Effector CD8-positive, alpha-beta T cell (primary cell): ENCODE measurements around the gene INTS7.
"Not testable (repeated sequence)": the region's sequence is repeated elsewhere in the genome, so short reads cannot be mapped to it uniquely, and the experiment has no call there.

Source experiments
- DNase-seq: peaks from one replicate; lab custom pipeline; 2025; lab: John Stamatoyannopoulos, UW

INTS7 gene

DNA sequence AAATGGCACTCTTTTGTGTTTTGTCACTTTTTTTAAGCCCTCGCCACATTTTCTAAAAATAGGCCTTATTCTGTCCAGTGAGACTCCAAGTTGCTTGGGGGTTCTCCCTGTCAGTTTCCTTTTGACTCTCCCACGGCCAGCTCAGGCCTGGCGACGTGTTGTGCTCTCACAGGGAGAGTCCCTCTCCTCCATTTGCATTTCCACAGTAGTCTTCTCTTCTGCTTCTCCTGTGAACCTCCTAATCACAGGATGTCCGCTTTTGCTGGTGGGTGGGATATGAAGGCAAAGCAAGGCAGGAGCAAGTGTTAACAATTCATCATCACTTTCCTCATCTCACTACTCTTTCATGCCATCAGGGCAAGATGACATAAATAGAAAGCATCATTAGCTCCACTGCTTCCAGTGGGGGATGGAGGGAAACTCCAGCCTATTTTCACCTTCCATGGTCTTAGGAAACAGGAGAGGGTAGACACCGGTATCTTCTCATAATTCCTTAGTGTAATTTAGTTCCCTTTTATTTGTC lies 99.8 kb downstream of the INTS7 start:
- DNase-seq, result no peak

DNA sequence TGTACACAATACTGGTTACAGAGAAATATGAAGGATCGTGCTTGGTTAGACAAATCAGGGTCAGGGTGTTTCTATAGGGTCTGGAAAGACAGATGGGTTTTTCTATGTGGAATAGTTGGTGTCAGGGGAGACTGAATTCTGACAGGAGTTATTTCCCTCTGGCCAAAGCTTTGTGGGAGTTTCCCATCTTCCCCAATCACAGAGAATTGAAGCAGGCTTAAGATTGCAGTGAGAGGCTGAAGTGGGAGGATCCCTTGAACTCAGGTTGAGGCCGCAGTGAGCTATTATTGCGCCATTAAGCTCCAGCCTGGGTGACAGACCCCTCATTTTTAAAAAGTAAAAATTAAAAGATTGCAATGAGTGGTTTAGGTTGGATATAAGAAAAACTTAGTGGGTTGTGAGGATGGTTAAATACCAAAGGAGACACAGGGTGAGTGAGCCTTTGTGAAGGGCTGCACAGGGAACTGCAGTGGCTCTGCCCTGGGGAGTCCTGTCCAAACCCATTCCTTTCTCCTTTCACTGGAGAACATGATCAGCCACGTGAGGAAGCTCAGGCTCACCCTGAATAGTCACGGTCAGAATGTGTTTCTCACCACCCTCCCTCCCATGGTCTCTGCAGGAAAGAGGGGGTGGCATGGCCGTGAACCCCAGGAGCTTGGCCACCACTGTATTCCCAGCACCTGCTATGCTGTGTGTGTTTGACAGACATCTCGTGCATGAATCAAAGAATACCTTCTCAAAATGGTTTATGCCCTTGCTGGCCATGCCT lies 101.2 kb downstream of the INTS7 start:
- no peak for DNase-seq

DNA sequence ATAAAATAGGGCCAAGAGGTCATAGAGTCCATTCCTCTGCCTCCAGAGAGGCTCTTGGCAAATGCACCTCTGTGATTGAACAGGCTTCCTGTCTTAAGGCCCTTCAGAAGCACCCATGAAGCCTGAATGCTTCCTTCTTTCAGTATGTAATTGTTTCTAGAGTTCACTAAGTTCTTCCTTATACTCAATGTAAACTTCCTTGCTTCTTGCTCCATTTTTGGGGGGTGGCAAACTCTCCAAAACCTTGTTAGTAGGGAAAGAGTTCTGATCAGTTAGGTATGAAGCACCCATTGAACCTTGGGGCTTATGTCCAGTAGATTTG lies 102.5 kb downstream of the INTS7 start:
- DNase-seq, result no peak

DNA sequence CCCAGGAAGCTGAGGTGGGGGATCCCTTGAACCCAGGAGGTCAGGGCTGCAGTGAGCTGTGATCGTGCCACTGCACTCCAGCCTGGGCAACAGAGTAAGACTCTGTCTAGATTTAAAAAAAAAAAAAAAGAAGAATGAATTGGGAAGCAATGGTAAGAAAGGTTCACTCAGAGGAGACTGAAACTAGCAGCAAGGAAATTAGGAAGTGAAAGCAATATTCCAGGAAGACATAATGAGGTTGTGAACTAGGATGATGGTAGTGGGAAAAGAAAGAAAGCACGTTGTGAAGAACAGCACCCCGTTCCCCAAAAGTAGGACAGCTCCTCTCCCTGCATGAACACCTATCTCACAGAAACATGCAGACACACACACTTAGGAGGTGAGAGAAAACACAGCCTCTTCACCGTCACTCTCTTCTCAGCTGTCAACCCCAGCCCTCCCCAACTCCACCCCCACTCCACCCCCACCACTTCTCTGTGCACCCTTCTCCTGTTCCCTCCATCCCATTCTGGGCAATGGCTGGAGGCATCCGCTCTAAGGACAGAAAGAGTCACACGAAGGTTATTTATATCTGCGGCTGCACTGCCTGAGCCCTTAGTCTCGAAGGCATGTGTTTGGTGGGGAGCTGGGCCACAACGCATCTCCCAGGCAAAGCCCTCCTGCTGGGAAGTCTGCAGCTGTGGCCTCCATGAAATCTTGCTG lies 103.0 kb downstream of the INTS7 start:
- no peak for DNase-seq

DNA sequence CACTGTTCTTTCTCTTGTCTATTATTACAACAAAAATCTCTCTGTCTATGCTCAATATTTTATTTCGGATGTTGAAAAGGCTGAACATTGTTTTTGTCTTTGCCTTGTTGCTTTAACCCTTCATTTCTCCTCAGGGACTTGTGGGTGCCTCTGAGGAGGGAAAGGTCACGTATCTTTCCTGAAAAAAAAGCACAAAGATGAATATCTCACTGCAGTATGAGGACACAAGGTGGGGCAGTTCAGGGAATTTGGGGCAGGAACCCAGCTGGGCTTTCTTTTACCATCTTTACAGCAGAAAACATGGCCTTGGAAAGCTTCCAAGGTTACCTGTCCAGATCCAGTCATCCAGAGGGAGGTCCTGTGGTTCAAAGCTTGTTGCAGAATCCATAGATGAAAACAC lies 105.7 kb downstream of the INTS7 start:
- DNase-seq, result no peak

DNA sequence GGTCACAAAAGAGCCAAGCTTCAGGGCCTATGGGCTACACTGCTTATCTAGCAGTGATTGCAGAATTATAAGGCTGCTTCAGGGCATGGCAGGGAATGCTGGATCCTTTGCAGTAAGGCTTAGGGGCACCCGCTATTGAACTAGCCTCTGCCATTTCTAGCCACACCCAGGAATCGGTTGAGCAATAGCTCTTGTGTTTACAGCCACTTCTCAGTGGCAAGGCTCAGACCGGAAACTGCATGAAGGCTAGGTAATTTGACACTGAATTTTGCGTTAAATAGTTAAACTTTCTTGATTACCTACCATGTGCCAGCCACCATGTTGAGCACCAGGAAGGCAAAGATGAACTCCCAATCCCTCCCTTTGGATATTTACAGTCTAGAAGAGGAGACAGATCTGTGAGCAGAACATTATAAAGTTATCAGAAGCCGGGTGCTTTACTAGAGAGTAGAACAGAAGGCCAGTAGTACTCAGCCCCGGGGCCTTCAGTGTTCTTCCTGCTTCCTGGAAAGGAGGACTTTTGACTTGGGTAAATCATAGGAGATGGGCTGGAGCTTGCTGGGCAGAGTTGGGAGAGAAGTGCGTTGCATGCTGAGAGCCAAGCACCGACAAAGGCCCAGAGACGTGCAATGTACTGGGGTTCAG lies 106.2 kb downstream of the INTS7 start:
- no peak for DNase-seq

DNA sequence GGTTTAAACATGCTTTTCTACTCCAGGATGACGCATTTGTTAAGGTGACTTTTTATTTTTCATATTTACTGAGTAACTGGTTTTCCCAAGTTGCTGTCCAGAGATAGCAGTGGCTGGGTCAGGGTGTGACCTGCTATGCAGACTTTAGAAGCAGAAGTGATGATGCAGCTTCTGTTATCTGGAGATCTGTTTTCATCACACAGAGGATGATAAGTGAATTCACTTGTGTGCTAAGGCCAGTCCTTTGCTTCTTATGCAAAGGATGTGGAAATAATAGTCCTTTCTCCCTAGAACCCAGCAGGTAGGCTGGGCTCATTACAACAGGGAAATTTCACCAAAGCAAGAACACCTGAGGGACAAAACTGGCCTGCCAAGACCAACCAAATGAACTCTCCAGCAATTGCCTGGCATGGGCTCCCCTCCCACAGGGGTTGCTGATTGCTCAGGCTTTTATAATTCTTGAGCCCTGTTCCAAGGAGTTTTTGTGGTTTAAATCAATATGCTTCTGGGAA lies 107.0 kb downstream of the INTS7 start:
- DNase-seq, result no peak

DNA sequence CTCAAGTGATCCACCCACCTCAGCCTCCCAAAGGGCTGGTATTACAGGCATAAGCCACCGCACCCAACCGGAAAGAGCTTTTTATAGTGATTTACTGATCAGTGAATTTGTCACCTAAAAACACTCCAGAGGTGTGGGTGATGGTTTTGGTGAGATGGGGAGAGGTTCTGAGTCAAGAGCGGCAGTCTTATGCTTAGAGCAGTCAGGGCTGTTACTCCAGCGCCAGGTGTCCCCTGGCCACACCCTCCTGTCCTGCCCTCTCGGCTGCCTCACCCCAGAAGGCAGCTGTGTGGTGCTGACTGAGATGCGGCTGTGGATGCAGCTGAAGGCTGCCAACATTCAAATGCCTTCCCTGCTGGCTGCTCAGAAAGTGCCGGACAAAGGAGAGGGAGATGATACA lies 110.3 kb downstream of the INTS7 start:
- no peak for DNase-seq

DNA sequence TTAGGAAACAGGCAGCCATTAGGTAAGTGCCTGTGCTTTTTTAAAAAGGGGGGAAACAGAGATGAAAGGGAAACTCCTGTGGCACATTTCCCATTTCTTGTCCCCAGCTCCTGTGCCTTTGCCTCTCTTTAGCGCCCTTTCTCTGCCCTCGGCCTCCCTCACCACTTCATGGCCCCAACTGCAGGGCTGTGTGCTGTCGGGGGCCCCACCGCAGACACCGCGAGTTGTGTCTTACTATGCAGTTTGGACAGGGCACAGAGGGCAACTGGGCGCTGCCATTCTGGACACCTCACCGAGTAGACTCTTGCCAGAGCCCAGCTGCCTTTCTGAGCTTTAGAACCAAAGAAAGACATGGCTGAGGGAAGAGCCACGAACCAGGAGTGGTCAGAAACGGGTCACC lies 111.1 kb downstream of the INTS7 start:
- no peak for DNase-seq

DNA sequence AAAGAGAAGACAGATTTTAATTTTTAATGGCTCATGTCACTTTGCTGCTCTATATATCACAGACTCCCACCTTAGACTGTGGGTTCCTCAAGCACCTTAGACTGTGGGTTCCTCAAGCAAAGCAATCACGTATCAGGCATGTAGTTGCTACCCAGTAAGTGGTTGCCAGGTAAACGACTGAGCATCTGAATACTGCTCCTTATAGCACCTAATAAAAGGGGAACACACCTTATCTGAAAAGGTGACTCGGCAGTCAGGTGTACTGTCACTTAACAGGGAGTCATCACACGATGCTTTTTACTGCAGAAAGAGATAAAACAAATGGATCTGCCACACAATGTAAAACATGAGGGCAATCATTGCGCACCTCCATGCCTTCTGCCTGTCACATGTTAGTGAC lies 112.3 kb downstream of the INTS7 start:
- DNase-seq, result no peak

DNA sequence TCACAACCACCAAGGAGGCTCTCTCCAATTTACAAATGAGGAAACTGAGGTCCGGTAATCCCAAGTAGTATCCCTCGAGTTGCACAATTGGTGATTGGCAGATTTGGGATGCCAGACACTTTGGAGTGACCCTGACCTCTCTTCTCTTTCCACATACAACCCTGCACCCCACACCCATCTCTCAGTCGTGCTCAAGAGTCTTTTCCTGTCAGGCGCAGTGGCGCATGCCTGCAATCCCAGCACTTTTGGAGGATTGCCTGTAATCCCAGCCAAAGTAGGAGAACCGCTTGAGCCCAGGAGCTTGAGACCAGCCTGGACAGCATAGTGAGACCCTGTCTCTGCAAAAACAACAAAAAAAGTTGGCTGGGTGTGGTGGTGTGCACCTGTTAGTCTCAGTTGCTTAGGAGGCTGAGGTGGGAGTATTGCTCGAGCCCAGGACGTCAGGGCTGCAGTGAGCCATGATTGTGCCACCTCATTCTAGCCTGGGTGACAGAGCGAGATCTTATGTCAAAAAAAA lies 113.7 kb downstream of the INTS7 start:
- DNase-seq, result no peak

DNA sequence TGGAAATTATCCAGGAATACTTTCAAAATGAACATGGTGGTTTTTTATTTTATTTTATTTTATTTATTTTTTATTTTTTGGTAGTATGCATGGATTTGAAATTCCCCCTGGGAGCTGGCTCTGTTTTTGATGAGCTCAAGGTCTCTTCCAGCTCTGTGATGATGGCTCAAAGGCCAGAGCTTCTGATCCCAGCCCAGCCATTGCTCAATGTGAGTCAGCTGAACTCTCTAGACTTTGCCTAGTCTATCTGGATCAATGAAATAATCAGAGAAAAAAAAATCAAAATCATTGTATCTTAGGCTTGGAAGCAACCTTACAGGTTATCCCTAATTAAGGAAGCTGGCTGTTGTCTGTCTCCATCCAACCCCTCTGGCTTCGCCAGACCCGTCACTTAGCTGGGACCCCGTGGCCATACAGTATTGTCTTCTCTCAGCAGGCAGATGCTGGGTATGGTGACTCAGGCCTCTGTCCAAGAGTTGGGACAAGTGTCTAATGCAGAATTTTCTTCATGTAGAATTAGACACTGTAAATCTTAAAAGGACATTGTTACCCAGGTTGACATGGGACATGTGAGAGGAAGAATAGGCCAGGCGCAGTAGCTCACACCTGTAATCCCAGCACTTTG lies 114.6 kb downstream of the INTS7 start:
- no peak for DNase-seq

DNA sequence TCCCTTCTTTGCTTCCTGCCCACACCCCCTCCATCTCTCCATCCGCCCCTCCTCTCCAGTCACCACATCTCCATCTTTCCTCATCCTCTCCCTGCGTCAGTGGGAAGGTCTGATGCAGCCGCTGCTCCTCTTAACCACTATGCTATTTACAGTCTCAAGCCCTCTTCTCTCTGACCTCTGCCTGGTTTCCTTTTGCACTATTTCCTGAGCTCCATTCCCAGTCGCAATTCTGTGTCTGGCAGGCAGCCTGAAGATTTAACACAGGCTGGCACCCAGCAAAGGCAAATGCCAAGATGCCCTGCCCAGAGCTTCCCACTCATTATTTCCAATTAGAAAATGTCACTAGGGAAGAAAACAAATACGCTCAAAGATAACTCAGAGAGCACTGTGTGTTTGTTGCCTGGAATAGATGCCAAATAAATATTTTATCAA lies 115.2 kb downstream of the INTS7 start:
- no peak for DNase-seq

DNA sequence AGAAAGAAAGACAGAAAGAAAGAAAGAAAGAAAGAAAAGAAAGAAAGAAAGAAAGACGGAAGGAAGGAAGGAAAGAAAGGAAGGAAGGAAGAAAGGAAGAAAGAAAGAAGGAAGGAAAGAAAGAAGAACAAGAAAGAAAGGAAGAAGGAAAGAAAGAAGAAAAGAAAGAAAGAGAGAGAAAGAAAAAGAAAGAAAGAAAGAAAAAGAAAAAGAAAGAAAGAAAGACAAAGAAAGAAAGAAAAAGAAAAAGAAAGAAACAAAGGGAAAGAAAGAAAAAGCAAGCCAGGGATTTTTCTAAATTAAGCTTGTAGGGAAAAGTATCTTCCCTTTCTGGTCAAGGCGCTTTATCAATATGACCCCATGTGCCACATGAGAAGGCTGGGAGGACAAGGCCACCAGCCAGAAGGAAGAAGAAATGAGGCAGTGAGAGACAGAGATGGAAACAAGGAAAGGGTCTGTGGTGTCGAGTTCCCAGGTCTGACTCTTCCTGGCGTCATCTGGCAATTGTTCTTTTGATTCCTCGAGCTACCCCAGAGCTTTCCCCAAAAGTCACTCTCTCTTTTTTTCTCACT lies 116.4 kb downstream of the INTS7 start:
- DNase-seq, result no peak

DNA sequence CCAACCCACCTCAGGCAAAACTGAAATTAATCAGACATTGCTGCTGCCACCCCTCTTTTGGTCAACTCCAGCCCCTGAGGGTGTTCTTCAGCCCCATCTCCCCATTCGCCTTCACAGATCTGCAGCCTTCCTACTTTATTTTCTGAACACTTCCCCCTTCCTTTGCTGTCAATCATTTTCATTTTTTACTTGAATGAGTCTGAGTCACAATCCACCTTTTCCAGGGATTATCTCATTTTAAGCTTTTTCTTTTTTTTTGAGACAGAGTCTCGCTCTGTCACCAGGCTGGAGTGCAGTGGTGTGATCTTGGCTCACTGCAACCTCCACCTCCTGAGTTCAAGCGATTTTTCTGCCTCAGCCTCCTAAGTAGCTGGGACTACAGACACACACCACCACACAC lies 118.9 kb downstream of the INTS7 start:
- not testable (repeated sequence) for DNase-seq

DNA sequence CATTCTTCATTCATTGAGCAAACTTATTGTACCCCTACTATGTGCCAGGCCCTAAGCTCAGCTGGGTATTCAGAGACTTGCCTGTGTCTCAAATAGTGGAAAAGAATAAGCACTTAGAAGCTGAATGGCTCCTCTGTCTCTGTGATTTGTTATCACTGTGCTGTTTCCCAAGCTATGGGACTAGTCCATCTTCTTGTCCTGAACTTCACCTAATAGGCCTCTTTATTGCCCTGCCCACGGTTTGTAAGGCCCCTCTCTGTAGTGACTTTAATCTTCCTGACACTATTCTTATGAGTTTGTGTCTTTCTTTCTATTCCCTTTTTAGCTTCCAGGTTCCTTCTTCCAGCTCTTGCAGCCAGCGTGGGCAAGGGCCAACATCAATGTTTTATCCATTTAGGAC lies 119.4 kb downstream of the INTS7 start:
- DNase-seq, result no peak

DNA sequence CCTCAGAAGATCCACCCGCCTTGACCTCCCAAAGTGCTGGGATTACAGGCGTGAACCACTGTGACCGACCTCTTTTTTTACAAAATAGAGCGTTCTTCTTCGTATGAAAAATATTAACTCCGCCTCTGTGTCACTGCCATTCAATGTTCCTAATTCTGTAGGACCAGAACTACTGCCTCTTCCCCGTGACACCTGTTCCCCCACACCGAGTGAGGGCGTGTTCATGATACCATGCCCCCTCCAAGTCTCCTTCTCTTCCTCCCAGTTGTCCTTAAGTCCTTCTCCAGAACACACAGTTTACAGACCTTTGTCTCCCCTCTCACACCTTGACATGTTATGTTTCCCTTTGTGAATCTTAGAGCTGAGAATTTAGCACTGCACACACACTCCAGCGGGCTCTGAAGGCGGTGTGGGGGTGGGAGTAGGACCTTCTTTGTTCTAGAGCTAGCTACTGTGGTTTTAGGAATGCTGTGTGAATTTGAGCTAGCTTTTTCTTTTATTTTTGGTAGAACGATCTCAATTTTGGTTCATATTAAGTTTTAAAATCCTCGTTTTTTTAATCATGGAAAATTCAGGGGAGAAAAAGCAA lies 122.4 kb downstream of the INTS7 start:
- DNase-seq, result no peak

DNA sequence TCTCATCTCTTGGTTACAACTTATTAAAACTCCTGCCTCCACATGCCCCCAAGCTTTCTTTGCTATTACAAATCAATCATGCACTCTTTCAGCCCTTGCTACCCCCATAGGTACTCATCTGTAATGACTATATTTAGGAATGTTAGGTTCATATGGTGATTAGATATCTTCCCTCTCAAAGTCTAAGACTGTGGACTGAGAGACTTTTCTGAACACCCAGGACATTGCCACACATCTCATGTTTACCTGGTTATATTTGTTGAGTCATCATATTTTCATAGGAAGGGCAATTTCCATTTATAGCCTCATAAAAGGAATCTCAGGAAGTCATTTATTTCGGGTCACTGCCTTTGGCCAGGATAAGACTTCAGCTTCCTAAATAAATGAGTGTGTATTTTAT lies 123.3 kb downstream of the INTS7 start:
- DNase-seq, result no peak

DNA sequence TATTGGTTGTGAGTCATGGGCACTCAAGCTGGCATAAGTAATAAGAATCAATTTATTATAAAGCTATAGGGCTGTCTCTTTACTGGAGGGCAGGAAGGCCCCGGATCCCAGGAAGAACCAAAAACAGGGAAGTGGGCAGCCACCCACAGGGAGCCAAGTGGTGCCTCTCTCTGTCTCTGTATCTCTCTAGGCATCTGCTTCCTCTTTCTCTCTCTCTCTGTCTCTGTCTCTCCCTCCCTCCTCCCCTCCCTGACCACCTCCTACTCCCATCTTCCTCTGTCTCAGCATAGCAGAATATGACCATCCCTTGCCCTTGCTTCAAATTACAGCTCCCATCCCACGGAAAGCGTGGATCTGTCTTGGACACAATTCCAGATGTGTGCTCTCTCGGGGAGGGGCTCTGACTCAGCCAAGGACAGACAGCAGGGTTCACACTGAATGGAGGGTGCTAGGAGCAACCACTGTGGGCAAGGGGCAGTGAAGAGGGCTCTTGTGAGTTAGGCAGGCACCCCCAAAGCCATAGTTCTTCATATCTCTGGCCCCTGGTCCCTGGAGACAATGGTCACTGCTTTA lies 124.4 kb downstream of the INTS7 start:
- no peak for DNase-seq

DNA sequence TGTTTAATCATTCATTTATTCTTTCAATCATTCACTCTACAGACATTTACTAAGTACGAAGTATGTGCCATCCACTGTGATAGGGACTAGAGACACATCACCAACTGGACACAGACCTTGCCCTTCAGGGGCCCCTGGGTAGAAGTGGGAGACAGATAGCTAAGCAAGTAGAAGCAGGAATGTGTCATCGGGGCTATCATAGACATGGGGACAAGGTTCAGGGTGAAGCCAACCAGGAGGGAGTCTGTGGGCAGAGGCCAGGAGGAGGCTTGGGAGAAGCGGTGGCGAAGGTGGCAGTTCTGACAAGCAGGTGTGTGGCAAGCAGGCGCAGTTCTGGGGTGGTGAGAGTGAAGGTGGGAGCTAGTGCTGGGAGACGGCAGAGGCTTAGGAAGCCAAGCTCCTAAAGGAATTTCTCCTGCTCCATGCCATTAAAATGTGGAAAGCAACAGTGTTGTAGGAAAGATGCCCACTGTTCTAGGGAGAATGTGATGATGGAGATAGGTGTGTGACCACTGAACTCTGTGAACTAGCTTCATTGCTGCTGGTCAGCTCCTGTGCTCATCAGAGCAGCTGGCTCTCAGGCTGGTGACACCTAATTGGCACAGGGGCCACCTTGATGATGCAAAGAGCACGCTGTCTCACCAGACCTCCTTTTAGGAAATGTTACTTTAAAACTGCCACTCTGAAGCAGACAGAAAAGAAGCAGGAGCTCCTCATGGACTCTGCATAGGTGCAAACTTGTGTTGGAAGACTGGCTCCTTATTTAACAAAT lies 125.1 kb downstream of the INTS7 start:
- no peak for DNase-seq
